Activated T-cell treated with anti-CD3 and anti-CD28 coated beads, Interleukin-2, amount 50 U/mL, for 24 hours (primary cell): ENCODE results near the gene RBM18.
A peak's percentile ranks its signal among the peaks of the same experiment; 100 is the strongest.

ENCODE experiments used
- DNase-seq: peaks from one replicate; pipeline ENCODE4 v3.0.0-alpha.2; 2020
- H3K27ac Mint-ChIP-seq: 2 replicates; pipeline ENCODE4 v1.8.0; 2020; ENCODE audit warnings: mild to moderate bottlenecking, mixed read lengths
- H3K27me3 Mint-ChIP-seq: 2 replicates; pipeline ENCODE4 v1.8.0; 2020; ENCODE audit warnings: mixed read lengths
- H3K36me3 Mint-ChIP-seq: 2 replicates; pipeline ENCODE4 v1.8.0; 2020; ENCODE audit warnings: low read depth, mixed read lengths
- H3K4me1 Mint-ChIP-seq: 2 replicates; pipeline ENCODE4 v1.8.0; 2020; ENCODE audit warnings: low read depth, mixed read lengths
- H3K4me3 Mint-ChIP-seq: 2 replicates; pipeline ENCODE4 v1.8.0; 2020; ENCODE audit warnings: mild to moderate bottlenecking, moderate library complexity, mixed read lengths
- H3K9me3 Mint-ChIP-seq: 2 replicates; pipeline ENCODE4 v1.8.0; 2020; ENCODE audit warnings: mixed read lengths

Gene RBM18

GRCh38 chr9:122264360-122265148 is at the start of gene RBM18, which contains the start of gene MRRF:
Gene RBM18, minus strand, starts transcription at chr9:122264840. Its CDS starts 3,348 bp downstream, at chr9:122261492.
Gene MRRF, plus strand, starts transcription at chr9:122264882. Its CDS starts 6,010 bp downstream, at chr9:122270892.
- peak within 1 kb of the TSS; percentile 99 for H3K4me3 Mint-ChIP-seq
- peaks cover 82% of the 10 kb centered on the region for H3K36me3 Mint-ChIP-seq
- DNase-seq: peak; percentile 96
- no peaks in the 10 kb centered on the region for H3K27me3 Mint-ChIP-seq
- H3K9me3 Mint-ChIP-seq: no peaks in the 10 kb centered on the region
- peak within 1 kb of the TSS; percentile 100 for H3K27ac Mint-ChIP-seq
- peaks cover 52% of the 10 kb centered on the region for H3K4me1 Mint-ChIP-seq

GRCh38 chr9:122314165-122314564 is 49.5 kb upstream of the RBM18 start:
- H3K27ac Mint-ChIP-seq: no peak overlapping the region
- no peak overlapping the region for H3K4me3 Mint-ChIP-seq
- H3K36me3 Mint-ChIP-seq: peaks cover 87% of the 10 kb centered on the region
- no peaks in the 10 kb centered on the region for H3K4me1 Mint-ChIP-seq
- no peaks in the 10 kb centered on the region for H3K27me3 Mint-ChIP-seq
- DNase-seq: no peak
- H3K9me3 Mint-ChIP-seq: no peaks in the 10 kb centered on the region

GRCh38 chr9:122309861-122310260 is 45.2 kb upstream of the RBM18 start:
- peaks cover 88% of the 10 kb centered on the region for H3K36me3 Mint-ChIP-seq
- no peak for DNase-seq
- H3K27ac Mint-ChIP-seq: no peak overlapping the region
- H3K4me3 Mint-ChIP-seq: no peak overlapping the region
- no peaks in the 10 kb centered on the region for H3K27me3 Mint-ChIP-seq
- H3K4me1 Mint-ChIP-seq: no peaks in the 10 kb centered on the region
- no peaks in the 10 kb centered on the region for H3K9me3 Mint-ChIP-seq

GRCh38 chr9:122307925-122308324 is 43.3 kb upstream of the RBM18 start:
- DNase-seq: no peak
- Mint-ChIP-seq H3K4me1 (no peaks in the 10 kb centered on the region), H3K27ac (no peak overlapping the region), H3K9me3 (no peaks in the 10 kb centered on the region), H3K36me3 (peaks cover 86% of the 10 kb centered on the region), H3K27me3 (no peaks in the 10 kb centered on the region), H3K4me3 (no peak overlapping the region)

- Mint-ChIP-seq H3K9me3 (no peaks in the 10 kb centered on the region), H3K4me1 (no peaks in the 10 kb centered on the region), H3K4me3 (no peak overlapping the region), H3K27me3 (no peaks in the 10 kb centered on the region), H3K36me3 (peaks cover 86% of the 10 kb centered on the region), H3K27ac (peak overlapping the region; percentile 5)
- DNase-seq: no peak
Observed at GRCh38 chr9:122307061-122307460, 42.4 kb upstream of the RBM18 start.

- Mint-ChIP-seq H3K27ac (no peak overlapping the region), H3K27me3 (no peaks in the 10 kb centered on the region), H3K4me3 (no peak overlapping the region), H3K4me1 (no peaks in the 10 kb centered on the region), H3K36me3 (peaks cover 91% of the 10 kb centered on the region), H3K9me3 (no peaks in the 10 kb centered on the region)
- DNase-seq: no peak
Observed at GRCh38 chr9:122302237-122303093, 37.8 kb upstream of the RBM18 start.

- Mint-ChIP-seq H3K27ac (no peak overlapping the region), H3K9me3 (no peaks in the 10 kb centered on the region), H3K36me3 (peaks cover 90% of the 10 kb centered on the region), H3K27me3 (no peaks in the 10 kb centered on the region), H3K4me3 (no peak overlapping the region), H3K4me1 (no peaks in the 10 kb centered on the region)
- DNase-seq: no peak
Observed at GRCh38 chr9:122297512-122297911, 32.9 kb upstream of the RBM18 start.

GRCh38 chr9:122294531-122294930 is 29.9 kb upstream of the RBM18 start:
- Mint-ChIP-seq H3K27ac (no peak overlapping the region), H3K36me3 (peaks cover 89% of the 10 kb centered on the region), H3K4me1 (peaks cover 4% of the 10 kb centered on the region), H3K4me3 (no peak overlapping the region), H3K9me3 (no peaks in the 10 kb centered on the region), H3K27me3 (no peaks in the 10 kb centered on the region)
- no peak for DNase-seq

- Mint-ChIP-seq H3K27me3 (no peaks in the 10 kb centered on the region), H3K9me3 (no peaks in the 10 kb centered on the region), H3K36me3 (peaks cover 94% of the 10 kb centered on the region), H3K4me3 (no peak overlapping the region), H3K27ac (no peak overlapping the region), H3K4me1 (peaks cover 19% of the 10 kb centered on the region)
- DNase-seq: no peak
Observed at GRCh38 chr9:122291458-122291857, 26.8 kb upstream of the RBM18 start.

- no peak overlapping the region for H3K27ac Mint-ChIP-seq
- peaks cover 22% of the 10 kb centered on the region for H3K4me1 Mint-ChIP-seq
- no peak for DNase-seq
- no peak overlapping the region for H3K4me3 Mint-ChIP-seq
- H3K9me3 Mint-ChIP-seq: no peaks in the 10 kb centered on the region
- peaks cover 94% of the 10 kb centered on the region for H3K36me3 Mint-ChIP-seq
- H3K27me3 Mint-ChIP-seq: no peaks in the 10 kb centered on the region
Observed at GRCh38 chr9:122287214-122287720, 22.6 kb upstream of the RBM18 start.

- H3K27me3 Mint-ChIP-seq: no peaks in the 10 kb centered on the region
- DNase-seq: no peak
- no peaks in the 10 kb centered on the region for H3K9me3 Mint-ChIP-seq
- no peak overlapping the region for H3K27ac Mint-ChIP-seq
- H3K4me1 Mint-ChIP-seq: peaks cover 22% of the 10 kb centered on the region
- H3K36me3 Mint-ChIP-seq: peaks cover 95% of the 10 kb centered on the region
- no peak overlapping the region for H3K4me3 Mint-ChIP-seq
Observed at GRCh38 chr9:122286764-122287163, 22.1 kb upstream of the RBM18 start.

GRCh38 chr9:122281368-122281767 is 16.7 kb upstream of the RBM18 start:
- DNase-seq: no peak
- Mint-ChIP-seq H3K27ac (no peak overlapping the region), H3K4me1 (peaks cover 9% of the 10 kb centered on the region), H3K9me3 (peaks cover 4% of the 10 kb centered on the region), H3K27me3 (no peaks in the 10 kb centered on the region), H3K4me3 (no peak overlapping the region), H3K36me3 (peaks cover 95% of the 10 kb centered on the region)

- Mint-ChIP-seq H3K36me3 (peaks cover 93% of the 10 kb centered on the region), H3K9me3 (peaks cover 5% of the 10 kb centered on the region)
Observed at GRCh38 chr9:122277285-122277897, 12.8 kb upstream of the RBM18 start.

GRCh38 chr9:122276096-122276495 is 11.5 kb upstream of the RBM18 start:
- Mint-ChIP-seq H3K27ac (no peak overlapping the region), H3K9me3 (peaks cover 5% of the 10 kb centered on the region), H3K4me1 (peaks cover 28% of the 10 kb centered on the region), H3K27me3 (no peaks in the 10 kb centered on the region), H3K4me3 (no peak overlapping the region), H3K36me3 (peaks cover 91% of the 10 kb centered on the region)
- no peak for DNase-seq

More at GRCh38 chr9:122277285-122277897, 12.8 kb upstream of the RBM18 start:
- H3K27ac Mint-ChIP-seq: no peak overlapping the region
- DNase-seq: no peak
- no peaks in the 10 kb centered on the region for H3K27me3 Mint-ChIP-seq
- peaks cover 21% of the 10 kb centered on the region for H3K4me1 Mint-ChIP-seq
- no peak overlapping the region for H3K4me3 Mint-ChIP-seq
